ENCODE data around the gene COA1.
"Not testable (repeated sequence)": the region's sequence is repeated elsewhere in the genome, so short reads cannot be mapped to it uniquely, and the experiment has no call there.

COA1 gene

DNA sequence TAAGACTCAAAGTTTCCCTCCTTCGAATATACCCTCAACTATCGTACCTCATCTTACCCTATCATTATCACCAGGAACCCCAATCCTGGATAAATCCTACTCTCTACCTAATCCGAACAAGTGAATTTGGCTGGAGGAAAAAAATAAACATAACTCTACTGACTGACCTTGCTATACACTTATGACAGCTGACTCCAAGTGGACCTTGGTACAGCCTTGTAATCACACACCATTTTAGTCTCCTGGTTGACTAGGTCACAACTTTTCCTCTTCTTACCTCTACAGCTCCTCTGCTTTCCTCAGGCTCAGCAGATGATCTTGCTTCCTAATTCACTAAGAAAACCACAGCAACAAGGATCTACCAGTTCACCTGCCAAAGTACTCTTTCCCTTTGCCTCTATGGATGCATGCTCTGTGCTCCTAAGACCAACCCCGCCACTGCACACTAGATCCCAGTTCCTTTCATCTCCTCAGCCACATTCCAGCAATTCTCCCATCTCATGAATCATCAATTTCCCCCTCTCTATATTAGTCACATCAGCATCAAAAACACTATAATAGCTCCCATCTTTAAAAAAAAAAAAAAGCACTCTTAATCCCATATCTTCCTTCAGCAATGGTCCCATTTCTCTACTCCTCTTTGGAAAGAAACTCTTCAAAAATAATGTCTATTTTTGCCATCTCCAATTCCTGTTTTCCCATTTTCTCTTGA lies 35.5 kb downstream of the COA1 start:
- DNase-seq (ENCODE audit: extremely low read depth in 1 of 2, low read depth in 1 of 2): no peak

DNA sequence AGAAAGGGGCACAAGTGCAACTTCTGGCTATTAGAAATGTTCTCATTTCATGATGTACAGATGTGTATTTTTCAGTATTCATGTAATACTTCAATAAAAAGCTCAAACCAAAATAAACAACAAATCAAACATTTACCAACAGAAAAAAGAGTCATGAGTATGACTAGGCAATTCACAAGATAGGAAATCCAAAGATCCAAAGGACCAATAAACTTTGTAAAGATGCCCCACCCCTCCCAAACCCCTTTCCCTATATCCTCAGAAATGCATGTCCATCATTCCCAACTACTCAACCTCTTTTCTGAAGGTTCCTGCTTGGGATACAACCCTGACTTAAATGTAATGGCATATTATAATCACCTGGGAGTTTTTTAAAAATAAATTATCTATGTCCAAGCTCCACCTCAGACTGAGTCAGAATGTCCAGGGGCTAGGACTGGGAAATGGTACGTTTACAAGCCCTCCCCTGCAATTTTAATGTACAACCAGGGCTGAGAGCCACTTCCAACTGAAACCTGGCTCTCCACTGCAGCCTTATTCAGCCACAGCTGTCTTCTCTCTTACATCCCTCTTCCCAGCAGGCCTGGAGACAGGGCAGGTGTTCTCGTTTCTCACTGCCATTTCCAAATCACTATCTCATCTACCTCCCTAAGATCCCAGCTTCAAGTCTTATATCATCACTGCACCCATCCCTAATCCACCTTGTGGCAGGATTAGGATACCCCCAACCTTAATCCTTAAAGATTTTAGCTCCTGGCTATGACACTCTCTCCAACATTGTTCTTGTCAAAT lies 36.5 kb downstream of the COA1 start:
- no peak for DNase-seq (ENCODE audit: extremely low read depth in 1 of 2, low read depth in 1 of 2)

DNA sequence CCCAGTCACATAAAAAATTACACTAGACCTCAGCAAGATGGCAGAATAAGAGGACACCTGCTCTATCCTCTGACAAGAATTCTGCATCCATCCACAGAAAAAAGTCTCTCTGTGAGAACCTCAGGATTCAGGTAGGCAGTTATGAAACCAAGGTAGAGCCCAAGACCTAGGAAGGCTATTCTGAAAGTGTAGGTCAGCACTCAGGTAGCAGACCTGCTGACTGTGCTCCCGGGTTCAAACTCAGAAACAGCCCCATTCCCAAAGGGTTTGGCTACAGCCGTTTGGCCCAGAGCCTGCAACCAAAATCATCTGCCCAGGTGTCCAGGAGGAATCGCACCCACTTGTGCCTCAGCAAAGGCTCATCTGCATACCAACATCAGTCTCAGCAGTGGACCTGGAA lies 37.7 kb downstream of the COA1 start:
- DNase-seq (ENCODE audit: extremely low read depth in 1 of 2, low read depth in 1 of 2): no peak

DNA sequence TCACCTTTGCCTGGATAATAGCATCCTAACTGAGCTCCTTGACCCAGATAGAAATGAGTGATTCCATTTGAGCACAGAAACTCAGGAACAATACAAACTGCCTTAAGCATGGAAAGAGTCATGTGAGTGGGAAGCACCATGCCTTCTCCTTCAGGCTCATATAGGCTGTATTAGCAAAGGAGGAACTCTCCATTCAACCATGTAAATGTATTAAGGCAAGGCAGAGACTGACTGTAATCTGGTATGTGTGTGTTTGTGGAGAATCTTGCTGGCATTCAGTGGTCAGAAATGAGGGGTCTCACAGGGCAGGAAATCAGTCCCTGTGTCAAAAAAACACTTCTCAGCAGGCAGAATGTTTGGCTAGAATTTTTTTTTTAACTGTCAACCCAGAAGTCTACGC lies 40.2 kb downstream of the COA1 start:
- no peak for DNase-seq (ENCODE audit: extremely low read depth in 1 of 2, low read depth in 1 of 2)

DNA sequence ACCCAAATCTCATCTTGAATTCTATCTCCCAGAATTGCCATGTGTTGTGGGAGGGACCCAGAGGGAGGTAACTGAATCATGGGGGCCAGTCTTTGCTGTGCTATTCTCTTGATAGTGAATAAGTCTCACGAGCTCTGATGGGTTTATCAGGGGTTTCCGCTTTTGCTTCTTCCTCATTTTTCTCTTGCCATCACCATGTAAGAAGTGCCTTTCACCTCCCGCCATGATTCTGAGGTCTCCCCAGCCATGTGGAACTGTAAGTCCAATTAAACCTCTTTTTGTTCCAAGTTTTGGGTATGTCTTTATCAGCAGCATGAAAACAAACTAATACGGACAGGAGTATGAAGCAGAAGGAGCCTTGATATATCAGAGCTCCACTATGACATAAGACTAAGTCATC lies 41.5 kb downstream of the COA1 start:
- not testable (repeated sequence) for DNase-seq (ENCODE audit: extremely low read depth in 1 of 2, low read depth in 1 of 2)

DNA sequence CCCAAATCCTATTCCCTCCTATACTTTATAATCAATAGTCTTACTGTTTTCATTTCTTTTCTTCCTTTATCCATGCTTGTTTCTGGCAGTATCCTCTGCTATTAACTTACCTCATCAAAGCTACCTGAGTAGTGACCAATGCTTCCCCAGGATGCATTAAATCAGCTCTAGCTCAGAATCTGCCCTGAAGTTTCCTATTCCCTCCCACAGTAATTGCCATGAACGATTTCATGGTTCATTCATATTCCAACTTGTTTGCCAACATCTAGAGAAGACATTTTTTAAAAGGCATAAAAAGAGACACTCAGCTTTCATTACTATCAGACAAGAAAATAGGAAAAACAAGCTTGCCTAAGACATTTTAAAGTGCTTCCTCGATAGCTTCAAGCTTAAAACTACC lies 42.3 kb downstream of the COA1 start:
- DNase-seq (ENCODE audit: extremely low read depth in 1 of 2, low read depth in 1 of 2): no peak

DNA sequence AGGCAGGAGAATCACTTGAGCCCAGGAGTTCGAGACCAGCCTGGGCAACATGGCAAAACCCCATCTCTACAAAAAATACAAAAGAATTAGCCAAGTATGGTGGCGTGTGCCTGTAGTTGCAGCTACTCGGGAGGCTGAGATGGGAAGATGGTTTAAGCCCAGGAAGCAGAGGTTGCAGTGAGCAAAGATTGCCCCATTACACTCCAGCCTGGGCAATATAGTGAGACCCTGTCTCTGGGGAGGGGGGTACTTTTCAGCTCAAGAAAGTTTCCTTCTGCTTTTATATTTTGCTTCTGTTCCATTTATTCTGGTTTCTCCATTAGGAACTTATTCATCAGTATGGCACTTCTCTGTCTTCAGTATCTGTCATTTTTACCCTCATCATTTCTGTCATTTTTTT lies 48.6 kb downstream of the COA1 start:
- DNase-seq (ENCODE audit: extremely low read depth in 1 of 2, low read depth in 1 of 2): no peak

DNA sequence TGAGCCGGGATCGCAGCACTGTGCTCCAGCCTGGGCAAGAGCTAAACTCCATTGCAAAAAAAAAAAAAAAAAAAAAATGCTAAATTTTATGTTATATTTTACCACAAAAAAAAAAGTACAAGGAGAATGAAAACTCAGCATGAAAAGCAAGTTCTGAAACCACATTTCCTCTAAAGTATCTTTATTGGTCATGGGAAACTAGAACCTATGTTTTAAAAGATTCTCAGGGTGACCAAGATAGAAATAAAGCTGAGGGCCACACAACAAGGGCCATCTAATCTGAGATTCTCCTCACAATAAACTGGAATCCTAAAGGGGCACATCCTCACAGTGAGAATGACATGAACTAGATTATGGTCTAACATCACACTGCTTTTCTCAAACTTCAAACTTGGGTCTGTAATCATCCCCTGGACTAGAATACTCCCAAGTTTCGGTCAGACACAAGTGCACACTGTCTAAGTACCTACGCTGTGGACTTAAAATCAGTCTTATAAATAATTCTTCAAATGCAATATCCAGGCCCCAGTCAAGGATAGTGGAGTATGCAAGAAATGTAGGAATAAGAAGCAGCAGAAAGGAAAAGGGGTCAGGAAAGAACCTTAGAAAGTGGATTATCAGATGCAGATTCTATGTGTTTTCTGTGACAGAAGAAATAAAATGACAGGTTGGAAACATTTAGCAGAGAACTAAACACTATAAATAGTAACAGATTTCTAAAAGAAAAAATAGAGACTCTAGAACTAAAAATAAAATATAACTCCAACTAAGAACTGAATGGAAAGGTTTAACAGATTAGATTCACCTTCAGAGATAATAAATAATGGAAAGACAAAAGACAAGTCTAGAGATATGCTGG lies 49.9 kb downstream of the COA1 start:
- DNase-seq (ENCODE audit: extremely low read depth in 1 of 2, low read depth in 1 of 2): no peak

DNA sequence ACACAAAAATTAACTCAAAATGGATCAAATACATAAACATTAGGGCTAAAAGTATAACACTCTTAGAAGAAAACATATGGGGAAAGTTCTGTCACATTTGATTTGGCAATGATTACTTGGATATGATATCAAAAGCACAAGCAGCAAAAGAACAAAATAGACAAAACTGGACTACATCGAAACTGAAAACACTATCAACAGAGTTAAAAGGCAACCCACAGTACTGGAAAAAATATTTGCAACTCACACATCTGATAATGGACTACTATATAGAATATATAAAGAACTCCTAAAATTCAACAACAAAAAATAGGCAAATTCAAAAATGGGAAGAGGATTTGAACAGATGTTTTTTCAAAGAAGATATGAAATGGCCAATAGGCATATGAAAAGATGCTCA lies 51.0 kb downstream of the COA1 start:
- no peak for DNase-seq (ENCODE audit: extremely low read depth in 1 of 2, low read depth in 1 of 2)

DNA sequence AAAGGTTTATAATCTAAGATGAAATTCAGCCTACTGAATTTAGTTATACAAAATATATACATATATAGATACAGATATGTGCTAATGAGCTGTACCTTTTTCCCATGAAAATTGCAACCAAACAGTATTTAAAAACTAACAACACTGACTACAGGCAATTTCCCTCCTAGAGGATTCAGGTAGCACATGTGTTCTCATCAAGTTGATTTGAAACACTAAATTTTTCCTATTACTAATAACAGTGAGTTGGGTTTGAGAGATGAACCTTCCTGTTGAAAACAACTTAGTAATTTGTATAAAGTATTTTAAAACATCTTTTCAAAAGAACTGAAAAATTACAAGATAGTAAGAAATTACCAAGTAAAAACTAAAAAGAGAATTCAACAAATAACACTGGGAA lies 51.5 kb downstream of the COA1 start:
- DNase-seq (ENCODE audit: extremely low read depth in 1 of 2, low read depth in 1 of 2): no peak

DNA sequence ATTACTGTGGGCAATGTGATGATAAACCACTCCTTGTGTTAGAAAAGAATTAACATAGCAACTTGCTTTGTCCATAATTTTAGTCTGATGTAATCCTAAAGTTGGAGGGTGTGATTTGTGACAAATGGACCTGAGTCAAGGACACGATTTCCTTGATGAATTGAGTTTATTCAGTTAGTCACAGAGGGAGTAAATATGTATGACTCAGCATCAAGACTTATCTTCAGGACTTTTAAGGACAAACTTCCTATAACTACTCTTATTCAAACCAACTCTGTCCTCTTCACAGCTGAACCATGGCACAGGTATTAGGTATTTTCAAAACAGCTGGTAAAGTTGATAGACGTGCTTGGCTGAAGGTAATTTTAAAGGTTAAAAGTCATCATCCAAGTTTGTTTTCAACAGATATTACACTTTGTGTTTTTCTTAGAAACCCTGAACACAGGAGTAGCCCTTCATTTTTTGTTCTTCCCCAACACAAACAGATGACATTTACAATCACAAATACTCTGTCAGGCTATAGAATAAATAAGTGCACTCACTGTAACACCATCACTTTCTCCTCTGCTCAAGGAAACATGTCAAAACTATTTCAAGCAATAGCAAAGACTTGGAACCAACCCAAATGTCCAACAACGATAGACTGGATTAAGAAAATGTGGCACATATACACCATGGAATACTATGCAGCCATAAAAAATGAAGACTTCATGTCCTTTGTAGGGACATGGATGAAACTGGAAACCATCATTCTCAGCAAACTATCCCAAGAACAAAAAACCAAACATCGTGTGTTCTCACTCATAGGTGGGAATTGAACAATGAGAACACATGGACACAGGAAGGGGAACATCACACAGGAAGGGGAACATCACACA lies 54.5 kb downstream of the COA1 start:
- DNase-seq (ENCODE audit: extremely low read depth in 1 of 2, low read depth in 1 of 2): no peak

DNA sequence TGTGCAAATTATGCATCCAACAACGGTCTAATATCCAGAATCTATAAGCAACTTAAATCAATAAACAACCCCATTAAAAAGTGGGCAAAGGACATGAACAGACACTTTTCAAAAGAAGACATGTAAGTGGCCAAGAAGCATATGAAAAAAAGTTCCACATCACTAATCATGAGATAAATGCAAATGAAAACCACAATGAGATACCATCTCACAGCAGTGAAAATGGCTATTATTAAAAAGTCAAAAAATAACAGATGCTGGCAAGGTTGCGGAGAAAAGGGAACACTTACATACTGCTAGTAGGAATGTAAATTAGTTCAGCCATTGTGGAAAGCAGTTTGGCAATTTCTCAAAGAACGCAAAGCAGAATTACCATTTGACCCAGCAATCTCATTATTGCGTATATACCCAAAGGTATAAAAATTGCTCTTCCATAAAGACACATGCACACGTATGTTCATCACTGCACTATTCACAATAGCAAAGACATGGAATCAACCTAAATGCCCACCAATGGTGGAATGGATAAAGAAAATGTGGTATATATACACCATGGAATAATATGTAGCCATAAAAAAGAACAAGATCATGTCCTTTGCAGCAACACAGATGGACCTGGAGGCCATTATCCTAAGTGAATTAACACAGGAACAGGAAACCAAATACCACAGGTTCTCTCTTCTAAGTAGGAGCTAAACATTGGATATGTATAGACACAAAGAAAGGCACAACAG lies 55.9 kb downstream of the COA1 start:
- DNase-seq (ENCODE audit: extremely low read depth in 1 of 2, low read depth in 1 of 2): not testable (repeated sequence)

DNA sequence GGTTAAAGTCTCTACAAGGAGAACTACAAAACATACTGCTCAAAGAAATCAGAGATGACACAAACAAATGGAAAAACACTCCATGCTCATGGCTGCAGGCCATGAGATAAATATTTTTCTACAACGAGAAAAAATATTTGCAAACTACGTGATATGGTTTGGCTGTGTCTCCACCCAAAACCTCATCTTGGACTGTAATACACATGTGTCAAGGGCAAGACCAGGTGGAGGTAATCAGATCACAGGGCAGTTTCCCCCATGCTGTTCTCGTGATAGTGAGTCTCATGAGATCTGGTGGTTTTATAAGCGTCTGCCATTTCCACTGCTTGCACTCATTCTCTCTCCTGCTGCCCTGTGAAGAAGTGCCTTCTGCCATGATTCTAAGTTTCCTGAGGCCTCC lies 57.8 kb downstream of the COA1 start:
- no peak for DNase-seq (ENCODE audit: extremely low read depth in 1 of 2, low read depth in 1 of 2)

DNA sequence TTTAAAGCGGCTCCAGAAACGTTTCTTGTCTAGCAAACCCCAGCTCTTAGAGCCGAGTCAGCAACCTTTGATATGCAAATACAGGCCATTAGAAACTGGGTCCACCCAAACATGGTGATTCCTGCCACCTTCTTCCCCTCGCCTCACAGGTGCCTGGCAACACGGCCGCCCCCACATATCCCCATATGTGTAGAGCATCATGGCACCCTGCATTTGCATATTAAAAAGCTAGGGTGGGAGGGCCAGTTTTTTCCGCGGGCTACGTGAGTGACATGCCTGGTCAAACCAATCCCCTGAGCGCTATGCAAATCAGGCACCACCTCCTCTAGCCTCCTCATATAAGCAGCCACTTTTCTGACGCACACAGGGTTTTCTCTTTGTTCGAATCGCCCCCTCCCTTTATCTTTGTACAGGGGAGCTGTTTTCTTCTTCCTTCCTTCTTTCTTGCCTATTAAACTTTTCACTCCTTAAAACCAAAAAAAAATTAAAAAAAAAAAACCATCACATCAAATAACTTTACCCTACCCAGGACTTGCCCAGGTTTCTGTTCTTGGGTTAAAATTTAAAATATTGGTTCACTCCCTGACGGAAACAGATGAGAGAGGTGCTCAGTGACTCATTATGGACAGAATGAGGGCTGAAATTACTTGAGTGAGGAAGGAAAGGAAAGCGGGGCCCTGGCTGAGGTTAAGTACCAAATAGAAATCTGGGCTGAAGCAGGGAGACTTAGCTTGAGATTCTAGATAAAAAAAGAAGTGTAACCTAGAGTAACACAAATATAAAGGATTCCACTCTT lies 59.8 kb downstream of the COA1 start:
- DNase-seq (ENCODE audit: extremely low read depth in 1 of 2, low read depth in 1 of 2): peak; percentile 50 to 82

DNA sequence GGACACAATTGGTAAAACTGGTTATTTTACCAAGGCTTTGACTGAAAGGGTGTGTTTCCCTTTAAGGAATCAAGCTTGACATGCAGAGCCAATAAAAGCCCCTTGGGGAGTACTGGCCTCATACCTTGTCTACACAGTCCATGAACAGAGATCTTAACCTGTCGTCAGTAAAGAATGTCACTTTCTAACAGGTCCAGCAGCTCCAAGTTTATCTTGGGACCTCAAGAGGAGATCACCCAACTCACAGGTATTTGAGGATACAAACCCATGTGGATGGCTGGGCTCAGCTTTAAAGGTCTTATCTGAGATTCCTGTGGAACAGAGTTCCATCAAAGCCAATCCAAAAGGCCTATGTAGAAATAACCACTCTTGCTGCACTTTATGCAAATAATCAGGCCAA lies 61.3 kb downstream of the COA1 start:
- no peak for DNase-seq (ENCODE audit: extremely low read depth in 1 of 2, low read depth in 1 of 2)

DNA sequence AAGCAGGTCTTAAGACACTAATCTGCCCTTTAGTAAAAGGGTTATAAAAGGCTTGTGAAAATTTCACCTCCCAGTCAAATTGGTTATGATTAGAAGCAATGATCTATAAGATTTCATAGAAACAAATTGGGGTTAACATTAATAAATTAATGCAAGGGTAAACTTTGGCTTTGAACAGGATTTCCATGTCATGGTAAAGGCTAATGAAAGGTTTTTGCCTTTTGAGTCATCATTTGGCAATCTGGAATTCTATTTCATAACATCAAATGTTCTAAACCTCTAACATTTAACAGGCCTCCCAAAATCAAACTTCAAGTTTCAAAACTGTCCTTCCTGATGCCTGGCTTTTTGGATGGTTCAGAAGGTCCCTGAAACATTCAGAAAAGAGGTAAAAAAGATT lies 62.4 kb downstream of the COA1 start:
- no peak for DNase-seq (ENCODE audit: extremely low read depth in 1 of 2, low read depth in 1 of 2)

DNA sequence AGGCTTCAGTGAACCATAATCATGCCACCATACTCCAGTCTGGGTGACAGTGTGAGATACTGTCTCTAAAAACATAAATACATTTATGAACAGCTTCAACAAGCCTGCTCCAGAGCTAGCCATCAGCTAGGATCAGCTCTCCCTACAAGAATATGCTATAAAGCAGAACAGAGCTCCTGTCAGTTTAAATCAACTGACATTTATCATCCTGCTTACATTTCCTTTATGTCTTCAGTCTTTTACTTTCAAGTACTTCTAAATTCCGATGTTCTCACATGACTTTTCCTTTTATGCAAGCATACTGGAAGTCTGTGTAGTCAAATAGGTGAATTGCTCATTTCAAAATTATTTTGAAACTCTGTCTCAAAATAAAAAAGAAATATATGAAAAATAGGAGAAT lies 64.6 kb downstream of the COA1 start:
- no peak for DNase-seq (ENCODE audit: extremely low read depth in 1 of 2, low read depth in 1 of 2)

DNA sequence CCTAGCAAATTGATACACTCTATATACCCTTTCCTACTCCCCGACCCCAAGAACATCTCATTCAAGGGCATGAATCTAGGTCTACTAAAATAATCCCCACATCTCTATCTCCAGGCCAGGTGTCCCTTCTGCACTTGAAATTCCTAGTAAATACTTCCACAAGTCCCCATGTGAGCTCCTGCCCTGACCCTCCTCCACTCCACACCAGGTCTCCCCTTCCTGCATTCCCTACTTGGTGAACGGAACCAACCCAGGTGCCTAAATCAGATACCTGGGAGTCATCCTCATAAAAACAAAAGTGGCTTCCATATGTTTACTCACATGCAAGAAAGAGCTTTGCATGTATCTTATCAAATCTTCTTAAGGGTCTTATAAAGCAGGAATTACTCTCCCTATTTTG lies 69.2 kb downstream of the COA1 start:
- DNase-seq (ENCODE audit: extremely low read depth in 1 of 2, low read depth in 1 of 2): no peak

DNA sequence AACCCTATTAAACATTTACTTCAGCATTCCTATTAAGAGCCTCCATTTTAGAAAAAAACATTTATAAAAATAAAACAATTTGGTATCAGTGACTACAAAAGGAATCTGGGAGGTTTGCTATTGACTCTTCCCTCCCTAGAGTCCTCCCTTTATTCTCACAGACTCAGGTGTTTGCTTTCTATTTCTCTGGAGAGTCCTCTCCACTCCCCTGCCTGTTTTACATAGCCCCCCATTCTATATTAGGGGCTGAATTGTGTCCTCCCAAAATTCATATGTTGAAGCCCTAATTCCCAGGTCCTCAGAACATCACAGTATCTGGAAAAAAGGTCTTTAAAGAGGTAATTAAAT lies 69.8 kb downstream of the COA1 start:
- no peak for DNase-seq (ENCODE audit: extremely low read depth in 1 of 2, low read depth in 1 of 2)
